Stimulated activated CD4-positive, alpha-beta T cell treated with anti-CD3 and anti-CD28 coated beads, Interleukin-4, amount 100 ng/mL, for 4 hours (primary cell): ENCODE data around the gene SSPN.

Experiments used
- DNase-seq, 2 experiments: peaks; one replicate each; pipeline ENCODE4 v3.0.0-alpha.2; 2020

The SSPN gene

DNA sequence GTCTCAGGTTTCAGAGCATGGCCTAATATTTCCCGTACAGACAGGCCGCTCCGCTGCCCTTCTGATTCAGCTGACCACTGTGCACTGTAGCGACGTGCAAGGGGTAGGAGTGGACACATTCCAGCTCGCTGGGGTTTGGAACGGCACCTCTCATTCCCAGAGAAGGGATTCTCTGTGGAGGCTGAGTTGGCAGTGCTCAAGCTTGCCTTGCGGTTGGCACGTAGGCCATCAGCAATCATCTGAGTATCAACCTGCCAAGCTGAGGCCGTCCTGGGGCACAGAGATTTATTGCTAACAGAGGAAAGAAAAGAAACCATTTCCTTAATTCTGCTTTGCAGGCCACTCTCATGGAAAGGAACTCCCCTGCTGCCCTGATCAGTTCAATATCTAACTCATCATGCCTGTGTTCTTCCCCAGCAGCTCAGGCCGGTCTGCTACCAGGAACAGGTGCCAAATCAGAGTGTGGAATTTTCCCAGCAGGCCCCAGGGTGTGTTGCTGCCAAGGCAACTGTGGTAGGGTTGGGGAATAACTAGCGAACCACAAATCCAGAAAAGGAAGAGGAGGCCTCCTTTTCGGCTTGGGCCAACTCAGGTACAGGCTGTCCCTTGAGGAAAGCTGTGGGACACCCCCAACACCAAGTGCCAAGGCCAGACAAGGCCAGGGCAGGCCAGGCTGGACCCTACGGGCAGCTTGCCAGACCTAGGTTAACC lies 92.5 kb downstream of the SSPN start:
- no peak for DNase-seq

DNA sequence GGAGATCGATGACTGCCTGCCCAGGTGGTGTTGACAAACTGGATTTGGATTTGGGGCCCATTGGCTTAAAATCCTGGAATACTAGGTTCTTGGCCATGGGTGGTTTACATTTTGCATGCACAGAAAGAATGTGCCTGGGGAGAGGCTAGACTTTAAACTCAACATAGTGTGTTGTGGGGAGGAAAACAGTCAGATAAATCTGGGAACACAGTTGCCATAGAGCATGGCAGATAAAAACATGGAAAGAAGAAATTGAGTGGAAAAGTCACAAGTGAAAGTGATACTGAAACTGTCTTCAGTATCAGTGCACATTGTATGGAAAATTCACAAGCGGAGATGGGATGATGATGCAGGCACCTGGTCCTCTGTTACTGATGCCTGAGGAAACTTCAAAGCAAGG lies 95.2 kb downstream of the SSPN start:
- DNase-seq, result no peak

DNA sequence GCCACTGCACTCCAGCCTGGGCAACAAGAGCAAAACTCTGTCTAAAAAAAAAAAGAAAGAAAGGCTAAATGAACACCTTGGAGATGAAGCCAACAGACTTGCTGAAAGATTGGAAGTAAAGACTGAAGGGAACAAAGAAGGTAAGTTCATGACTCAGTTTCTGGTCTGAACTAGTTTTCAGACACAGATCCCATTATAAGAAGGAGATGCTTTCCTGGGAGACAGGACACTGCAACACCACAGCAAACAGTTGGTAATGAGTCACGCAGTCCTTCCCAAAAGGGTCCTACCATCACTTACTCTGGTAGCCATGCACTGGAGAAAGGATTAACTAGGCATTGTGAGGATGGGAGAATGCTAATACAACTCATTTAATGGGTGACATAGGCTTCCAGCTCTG lies 97.2 kb downstream of the SSPN start:
- no peak for DNase-seq

DNA sequence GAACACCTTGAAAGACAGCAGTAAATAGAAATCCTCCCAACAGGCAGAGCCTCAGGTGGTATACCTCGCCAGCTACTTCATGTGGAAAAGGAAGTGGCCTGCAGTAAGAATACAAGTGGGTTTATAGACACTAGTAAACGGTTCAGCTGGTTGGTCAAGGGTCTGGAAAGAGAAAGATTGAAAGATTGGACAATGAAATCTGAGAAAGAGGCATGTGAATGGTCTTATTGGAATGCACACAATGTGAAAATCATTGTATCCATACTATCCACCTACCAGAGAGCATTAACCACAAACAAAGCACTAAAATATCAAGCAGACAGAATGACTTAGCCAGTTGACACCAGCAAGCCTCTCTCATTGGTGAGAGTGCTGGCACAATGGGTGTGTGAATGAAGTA lies 98.2 kb downstream of the SSPN start:
- DNase-seq, result no peak

DNA sequence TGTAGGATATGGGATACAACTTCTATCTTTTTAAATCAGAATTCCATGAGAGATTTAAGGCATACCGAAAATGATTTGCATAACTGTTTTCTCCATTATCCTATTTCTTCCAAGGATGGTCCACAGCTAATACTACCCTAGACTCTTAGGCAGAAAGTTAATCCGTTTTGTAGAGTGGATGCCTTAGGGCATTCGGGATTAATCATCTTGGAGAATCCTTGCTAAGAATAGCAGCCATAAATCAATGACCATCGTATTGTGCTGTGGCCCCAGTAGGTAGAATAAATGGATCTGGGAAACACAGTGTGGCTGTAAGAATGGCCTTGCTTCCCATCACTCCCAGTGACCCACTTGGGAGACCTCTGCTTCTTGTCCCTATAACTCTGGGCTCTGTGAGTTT lies 99.6 kb downstream of the SSPN start:
- DNase-seq, result no peak

DNA sequence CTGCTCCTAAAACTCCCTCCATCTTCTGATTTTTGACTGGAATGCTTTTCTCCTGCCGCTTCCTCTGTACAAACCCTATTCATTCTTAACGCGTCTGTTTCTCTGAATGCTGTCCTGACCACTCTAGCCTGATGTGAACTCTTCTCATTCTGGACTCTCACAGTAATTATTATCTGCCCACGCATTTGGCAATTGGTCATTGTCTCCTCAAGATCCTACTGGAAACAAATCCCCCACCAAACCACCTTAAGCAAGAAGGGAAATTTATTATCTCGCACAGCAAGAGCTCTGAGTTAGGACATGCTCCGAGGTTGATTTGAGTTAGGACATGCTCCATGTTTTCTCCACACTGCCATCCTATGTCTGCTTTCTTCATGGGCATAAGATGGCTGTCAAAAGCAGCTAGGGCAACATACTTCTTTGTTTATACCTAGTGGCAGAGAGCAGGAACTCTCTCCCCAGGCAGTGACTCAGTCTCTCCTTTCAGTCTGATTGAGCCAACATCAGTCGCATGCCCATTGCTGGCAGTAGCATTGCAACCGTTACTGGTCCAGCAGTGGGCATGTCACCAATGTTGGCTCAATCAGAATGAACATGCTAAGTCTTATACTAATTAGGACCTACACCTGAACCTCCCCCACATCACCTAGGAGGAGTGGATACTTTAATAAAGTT lies 102.2 kb downstream of the SSPN start:
- DNase-seq, result no peak

DNA sequence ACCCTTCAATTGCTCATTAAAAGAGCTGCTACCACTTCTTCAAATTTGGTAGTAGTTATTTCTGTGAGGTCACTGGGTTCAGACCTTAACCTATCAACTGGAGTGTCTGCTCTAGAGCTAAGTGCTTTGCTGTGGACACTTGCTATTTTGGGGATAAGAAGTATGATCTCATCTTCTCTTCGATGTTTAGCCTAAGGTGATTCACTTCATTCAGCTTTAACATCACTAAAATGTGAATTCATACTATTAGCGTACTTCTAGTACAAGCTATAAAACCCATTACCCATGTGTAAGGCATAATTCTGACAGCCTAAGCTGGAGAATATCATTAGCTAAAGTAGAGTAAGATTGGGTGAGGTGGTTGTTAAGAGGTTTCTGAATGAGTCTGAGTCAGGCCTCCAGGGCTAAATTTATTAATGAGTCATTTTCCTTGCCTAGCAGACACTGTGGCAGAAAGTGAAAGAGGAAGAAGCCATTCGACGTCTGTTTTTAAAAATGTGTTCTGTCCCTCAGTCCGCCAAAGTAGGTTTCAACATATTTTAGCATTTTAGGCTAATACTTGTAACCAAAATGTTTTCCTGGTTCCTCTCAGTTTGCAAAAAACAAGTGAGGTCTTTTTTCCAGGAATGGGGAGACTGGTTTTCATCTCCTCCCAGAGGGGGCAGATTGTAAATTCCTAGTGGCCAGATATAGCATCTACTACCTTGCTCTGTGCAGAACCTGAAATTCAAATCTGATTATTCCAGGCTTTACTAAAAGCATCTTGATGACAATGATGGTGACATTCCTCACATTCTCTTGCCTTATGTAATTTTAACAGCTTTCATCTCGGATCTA lies 103.6 kb downstream of the SSPN start:
- no peak for DNase-seq

DNA sequence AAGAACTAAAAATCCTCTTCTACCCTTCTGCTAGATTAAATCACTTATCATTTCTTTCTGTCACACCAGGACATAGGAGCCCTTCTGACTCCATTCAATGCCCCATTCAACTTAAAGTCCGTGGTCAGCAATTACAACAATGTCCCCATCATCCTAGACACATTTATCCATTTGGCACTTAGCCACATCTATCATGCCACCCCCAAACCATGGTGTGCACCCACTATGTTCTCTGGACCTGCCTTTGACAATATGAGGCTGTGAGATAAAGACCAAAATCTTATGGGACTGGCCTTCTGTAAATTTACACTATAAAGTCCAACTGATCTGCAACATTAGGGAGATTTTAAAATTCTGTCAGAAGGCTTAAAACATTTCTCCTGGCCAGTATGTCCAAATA lies 104.4 kb downstream of the SSPN start:
- DNase-seq, result no peak
